Loucy (cell line): ENCODE results near the gene GNAL.

Experiments
- CTCF ChIP-seq: fragments of 200-600 bp; sonication (generic); conservative IDR thresholded peaks from 2 replicates; pipeline ENCODE4 v1.5.1; 2014; ENCODE audit warnings: mild to moderate bottlenecking, antibody characterized with exemption, low read length
- EZH2phosphoT487 ChIP-seq: fragments of 200-600 bp; IDR thresholded peaks from 2 replicates; pipeline ENCODE4 v1.6.1; 2018; ENCODE audit warnings: antibody characterized with exemption, mild to moderate bottlenecking, moderate library complexity, borderline replicate concordance

GRCh38 chr18:11849841-11850634, 161.0 kb downstream of the GNAL start:
- TF ChIP-seq CTCF (no peak), EZH2phosphoT487 (no peak)
